ENCODE measurements around the gene NUP85. TPM values are rescaled to one million over a fixed set of nuclear protein-coding genes. Genes with fewer than 3 reads are reported as not detected.

NUP85 gene
- total and polyA plus RNA-seq, 2 of the 4 experiments (the other 2 are of a cell fraction): 29.4 to 54.4 TPM

DNA sequence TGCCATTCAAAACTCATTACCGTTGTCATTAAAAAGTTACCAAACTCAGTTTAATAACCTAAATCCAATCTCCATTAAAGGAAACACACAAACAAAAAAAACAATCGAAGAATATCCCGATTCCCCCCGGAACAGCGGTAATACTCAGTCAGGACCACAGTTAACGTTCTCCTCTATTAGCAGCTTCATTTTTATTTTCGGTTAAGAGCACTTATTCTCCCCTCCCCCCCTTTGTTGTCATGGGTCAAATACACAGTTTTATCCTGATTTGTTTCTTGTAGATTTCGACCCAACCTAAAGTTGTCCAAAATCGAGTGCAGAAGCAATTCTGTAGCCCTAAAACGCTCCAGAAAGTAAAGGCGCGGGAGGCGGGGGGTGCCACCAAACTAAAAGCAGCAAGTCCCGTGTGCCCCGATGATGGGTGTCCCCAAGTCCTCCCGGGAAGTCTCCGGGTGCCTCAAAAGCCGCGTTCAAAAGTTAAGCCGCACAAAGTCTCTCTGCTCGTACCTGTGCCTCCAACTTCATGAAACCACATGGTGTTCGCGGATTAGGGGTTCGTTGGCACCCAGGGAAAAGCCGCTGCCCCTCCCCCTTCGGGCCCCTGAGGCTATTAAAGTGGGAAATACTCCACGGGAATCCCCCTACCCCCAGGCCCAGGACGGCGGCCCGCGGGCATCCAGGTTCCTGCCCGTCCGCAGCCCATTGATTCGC, 23.7 kb upstream of the NUP85 start:
- H3K27me3 ChIP-seq (ENCODE audit: control insufficient read depth, insufficient read depth, low read length): no peaks in the 10 kb centered on the region
- ATAC-seq (ENCODE audit: low read depth) (peak; percentile 4), DNase-seq (no peak)
- no peak overlapping the region for H2BK20ac ChIP-seq (ENCODE audit: low read depth, low read length)
- POLR2A ChIA-PET (ENCODE audit: unreplicated experiment): no interaction called here
- intact Hi-C loops (cut with micrococcal nuclease) (no loop called here), in situ Hi-C loops (cut with MboI; ENCODE audit: low sequenced_read_pairs) (no loop called here), dilution Hi-C loops (cut with HindIII; ENCODE audit: low sequenced_read_pairs, unreplicated experiment) (no loop called here)
- peak overlapping the region; percentile 79 for H3K4ac ChIP-seq (ENCODE audit: low read depth, low read length)
- no peak overlapping the region for H4K5ac ChIP-seq (ENCODE audit: low read depth, low read length)
- no peaks in the 10 kb centered on the region for H3K9me3 ChIP-seq (ENCODE audit: control insufficient read depth, insufficient read depth, low read length)
- H3K4me2 ChIP-seq (ENCODE audit: low read depth, low read length): peak overlapping the region; percentile 98
- H2BK120ac ChIP-seq (ENCODE audit: low read depth, low read length): no peak overlapping the region
- peak overlapping the region; percentile 91 for H2AFZ ChIP-seq (replicated peaks; ENCODE audit: low read length, poor library complexity)
- no peak overlapping the region for H4K8ac ChIP-seq (ENCODE audit: low read depth in 2 of 2, low read length in 2 of 2)
- H3K4me1 ChIP-seq (ENCODE audit: control insufficient read depth, insufficient read depth, low read length): no peaks in the 10 kb centered on the region
- CTCF ChIA-PET: interaction anchor here (1.0 kb wide), 1 partner anchor 20 kb away, joined by 5 read pairs; no protein-coding TSS in a partner anchor
- H2BK5ac ChIP-seq (ENCODE audit: low read depth, low read length, poor library complexity, severe bottlenecking): peak overlapping the region; percentile 82
- peaks cover 40% of the 10 kb centered on the region for H4K20me1 ChIP-seq (ENCODE audit: insufficient read depth, low read length)
- peak overlapping the region; percentile 76 for H3K56ac ChIP-seq (ENCODE audit: extremely low read depth, insufficient read depth, low read length)
- H3K36me3 ChIP-seq (ENCODE audit: control insufficient read depth, insufficient read depth, low read length): peaks cover 21% of the 10 kb centered on the region
- WGBS, 2 experiments (ENCODE audit: extremely low coverage in 2 of 2, insufficient read length in 1 of 2): 1% methylated on average over 25 of the region's 34 CpGs; no CpG with 5 or more reads in 1 of the 2 experiments
- TSS peak; percentile 47 for BruUV-seq (replicated peaks)
- peak overlapping the region; percentile 91 for H3K9ac ChIP-seq (ENCODE audit: low read depth, low read length)
- H2AK9ac ChIP-seq (replicated peaks; ENCODE audit: low read depth, low read length, poor library complexity): peak overlapping the region; percentile 100
- H3K9me1 ChIP-seq (ENCODE audit: insufficient read depth, low read length): peaks cover 8% of the 10 kb centered on the region; the same call in 1 of the 2 replicates
- H3K79me1 ChIP-seq (ENCODE audit: low read depth in 1 of 2, low read length in 2 of 2): peaks cover 5 to 34% of the 10 kb centered on the region in 2 experiments
- no peak overlapping the region for H3K18ac ChIP-seq (ENCODE audit: low read depth, low read length)
- H4K91ac ChIP-seq (ENCODE audit: insufficient read depth, low read depth, low read length): 0 out of 2 replicates have a peak overlapping the region, but pooled peaks have one; percentile 47
- no peak overlapping the region for H2BK15ac ChIP-seq (ENCODE audit: low read depth, low read length)
- TF ChIP-seq RCOR1 (IDR thresholded peaks at IDR 0.05; ENCODE audit: insufficient replicate concordance, low read length) (no peak), SMC3 (IDR thresholded peaks at IDR 0.05; ENCODE audit: low read depth, low read length) (no peak), FOS (IDR thresholded peaks at IDR 0.05; ENCODE audit: low read depth, low read length) (no peak), NFE2L2 (IDR thresholded peaks at IDR 0.05; ENCODE audit: low read depth, low read length) (no peak)
- H3K14ac ChIP-seq (replicated peaks; ENCODE audit: low read depth, low read length): peak overlapping the region; percentile 94
- peak overlapping the region; percentile 78 for H2AK5ac ChIP-seq (ENCODE audit: low read depth, low read length)
- H3K23ac ChIP-seq (ENCODE audit: low read depth, low read length): peak overlapping the region; percentile 41
- H3K27ac ChIP-seq (ENCODE audit: insufficient read depth, low read length): peak overlapping the region; percentile 83
- peak overlapping the region; percentile 98 for H3K4me3 ChIP-seq (ENCODE audit: insufficient read depth, low read depth, low read length)
